DND-41 (cell line): ENCODE results near the gene CARMIL1.

Experiments used
- ATAC-seq: fragments of 200-7000 bp; cut with Tn5 transposase; 3 replicates; pipeline ENCODE4 v1.9.1; 2021; ENCODE audit warnings: low read depth; ENCODE audit not compliant: insufficient read depth
- DNase-seq: peaks from one replicate; pipeline ENCODE4 v3.0.0-alpha.2; 2020
- H2AFZ ChIP-seq: 2 replicates; pipeline ENCODE4 v1.6.0; 2012; ENCODE audit warnings: low read depth, low read length
- H3K27ac ChIP-seq: 2 replicates; pipeline ENCODE4 v1.5.1; 2012; ENCODE audit warnings: low read length, inconsistent platforms
- H3K27me3 ChIP-seq: fragments of 200-600 bp; sonication (generic); 2 replicates; pipeline ENCODE4 v1.6.0; 2012; ENCODE audit warnings: low read length, mild to moderate bottlenecking, inconsistent platforms; ENCODE audit not compliant: insufficient read depth, poor library complexity
- H3K36me3 ChIP-seq: 2 replicates; pipeline ENCODE4 v1.5.1; 2012; ENCODE audit warnings: low read length, inconsistent platforms; ENCODE audit not compliant: insufficient read depth
- H3K4me1 ChIP-seq: 2 replicates; pipeline ENCODE4 v1.5.1; 2012; ENCODE audit warnings: mild to moderate bottlenecking, low read length; ENCODE audit not compliant: insufficient read depth
- H3K4me2 ChIP-seq: 2 replicates; pipeline ENCODE4 v1.6.0; 2012; ENCODE audit warnings: mild to moderate bottlenecking, moderate library complexity, low read length, inconsistent platforms; ENCODE audit not compliant: insufficient read depth
- H3K4me3 ChIP-seq, 2 experiments: fragments of 200-600 bp in 1 of 2; shearing (Covaris generic) in 1 of 2; 2 replicates each; pipeline ENCODE4 v1.5.1; 2012 to 2016; ENCODE audit warnings: inconsistent platforms in 2 of 2, low read length in 2 of 2, mild to moderate bottlenecking in 2 of 2, low read depth in 1 of 2, moderate library complexity in 1 of 2
- H3K79me2 ChIP-seq: 2 replicates; pipeline ENCODE4 v1.6.0; 2012; ENCODE audit warnings: low read length, inconsistent platforms; ENCODE audit not compliant: insufficient read depth
- H3K9ac ChIP-seq: 2 replicates; pipeline ENCODE4 v1.6.0; 2012; ENCODE audit warnings: low read depth, mild to moderate bottlenecking, inconsistent platforms, low read length, moderate library complexity
- H3K9me3 ChIP-seq: 2 replicates; pipeline ENCODE4 v1.5.1; 2012; ENCODE audit warnings: low read length, moderate library complexity, mild to moderate bottlenecking, inconsistent platforms; ENCODE audit not compliant: insufficient read depth, severe bottlenecking
- H4K20me1 ChIP-seq: 2 replicates; pipeline ENCODE4 v1.6.0; 2012; ENCODE audit warnings: low read length; ENCODE audit not compliant: insufficient read depth
- EZH2 ChIP-seq: IDR thresholded peaks from 3 replicates; pipeline ENCODE4 v1.6.1; 2012; ENCODE audit warnings: borderline replicate concordance, low read depth, mild to moderate bottlenecking, moderate library complexity, low read length, inconsistent platforms; ENCODE audit not compliant: severe bottlenecking
- TF ChIP-seq, protein P1 (sequence below): IDR thresholded peaks from 2 replicates; pipeline ENCODE4 v1.5.1; 2012; ENCODE audit warnings: borderline replicate concordance, low read length, moderate library complexity, mild to moderate bottlenecking; ENCODE audit not compliant: poor library complexity, severe bottlenecking; ENCODE audit errors: extremely low read depth

Gene CARMIL1

DNA sequence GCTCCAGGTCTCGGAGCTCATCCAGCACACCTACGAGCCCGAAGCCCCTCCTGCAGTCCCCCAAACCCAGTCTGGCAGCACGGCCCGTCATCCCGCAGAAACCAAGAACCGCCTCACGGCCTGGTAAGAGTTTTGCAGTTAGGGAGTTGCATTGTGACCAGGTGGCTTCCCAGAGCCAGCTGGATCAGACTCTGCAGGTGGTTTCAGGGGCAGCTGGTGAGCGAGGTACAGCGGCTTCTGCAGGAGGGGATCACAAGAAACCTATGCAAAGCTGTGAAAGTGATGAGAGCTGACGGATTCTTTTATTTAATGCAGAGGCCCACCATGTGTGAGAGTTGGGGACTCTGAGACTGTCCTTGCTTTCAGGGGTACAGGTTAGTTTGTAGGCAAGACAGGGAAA is 327.0 kb downstream of the CARMIL1 start:
- Histone ChIP-seq H4K20me1 (no peaks in the 10 kb centered on the region), H3K27ac (no peak overlapping the region), H3K36me3 (no peaks in the 10 kb centered on the region), H3K9ac (no peak overlapping the region), H3K9me3 (no peaks in the 10 kb centered on the region), H2AFZ (no peak overlapping the region), H3K79me2 (no peaks in the 10 kb centered on the region), H3K4me1 (no peaks in the 10 kb centered on the region), H3K4me2 (no peak overlapping the region), H3K27me3 (peaks cover 14% of the 10 kb centered on the region), H3K4me3 (no peak overlapping the region)
- no peak for DNase-seq
- no peak for ATAC-seq
- TF ChIP-seq, protein P1, sequence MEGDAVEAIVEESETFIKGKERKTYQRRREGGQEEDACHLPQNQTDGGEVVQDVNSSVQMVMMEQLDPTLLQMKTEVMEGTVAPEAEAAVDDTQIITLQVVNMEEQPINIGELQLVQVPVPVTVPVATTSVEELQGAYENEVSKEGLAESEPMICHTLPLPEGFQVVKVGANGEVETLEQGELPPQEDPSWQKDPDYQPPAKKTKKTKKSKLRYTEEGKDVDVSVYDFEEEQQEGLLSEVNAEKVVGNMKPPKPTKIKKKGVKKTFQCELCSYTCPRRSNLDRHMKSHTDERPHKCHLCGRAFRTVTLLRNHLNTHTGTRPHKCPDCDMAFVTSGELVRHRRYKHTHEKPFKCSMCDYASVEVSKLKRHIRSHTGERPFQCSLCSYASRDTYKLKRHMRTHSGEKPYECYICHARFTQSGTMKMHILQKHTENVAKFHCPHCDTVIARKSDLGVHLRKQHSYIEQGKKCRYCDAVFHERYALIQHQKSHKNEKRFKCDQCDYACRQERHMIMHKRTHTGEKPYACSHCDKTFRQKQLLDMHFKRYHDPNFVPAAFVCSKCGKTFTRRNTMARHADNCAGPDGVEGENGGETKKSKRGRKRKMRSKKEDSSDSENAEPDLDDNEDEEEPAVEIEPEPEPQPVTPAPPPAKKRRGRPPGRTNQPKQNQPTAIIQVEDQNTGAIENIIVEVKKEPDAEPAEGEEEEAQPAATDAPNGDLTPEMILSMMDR: no peak
- TF ChIP-seq EZH2: no peak

DNA sequence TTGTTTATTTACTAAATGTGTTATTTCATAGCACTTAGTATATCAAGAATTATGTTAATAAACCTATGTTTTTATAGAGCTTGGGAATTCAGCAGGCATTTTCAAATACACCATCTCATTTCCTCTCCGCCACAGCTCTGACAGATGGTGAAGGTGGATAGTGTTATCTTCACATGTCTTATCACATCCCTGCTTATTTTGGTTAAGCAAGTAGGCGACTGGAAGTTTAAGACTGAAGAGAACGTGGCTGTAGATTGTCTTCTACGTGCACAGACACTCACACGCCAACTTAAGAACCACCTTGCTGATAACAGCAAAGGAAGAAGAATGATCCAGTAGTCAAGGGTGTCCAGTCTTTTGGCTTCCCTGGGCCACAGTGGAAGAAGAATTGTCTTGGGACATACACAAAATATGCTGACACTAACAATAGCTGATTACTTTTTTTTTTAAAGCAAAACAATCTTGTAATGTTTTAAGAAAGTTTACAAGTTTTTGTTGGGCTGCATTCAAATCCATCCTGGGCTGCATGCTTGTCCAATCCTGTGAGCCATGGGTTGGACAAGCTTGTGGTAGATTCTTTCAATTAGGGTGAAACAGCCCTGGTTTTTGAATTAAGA is 329.5 kb downstream of the CARMIL1 start:
- DNase-seq: no peak
- no peak overlapping the region for H3K4me2 ChIP-seq
- no peaks in the 10 kb centered on the region for H3K79me2 ChIP-seq
- H4K20me1 ChIP-seq: no peaks in the 10 kb centered on the region
- H3K9me3 ChIP-seq: no peaks in the 10 kb centered on the region
- H2AFZ ChIP-seq: no peak overlapping the region; the same call in 1 of the 2 replicates
- H3K27me3 ChIP-seq: peaks cover 18% of the 10 kb centered on the region
- H3K9ac ChIP-seq: no peak overlapping the region
- H3K27ac ChIP-seq: no peak overlapping the region
- TF ChIP-seq, protein P1: no peak
- TF ChIP-seq EZH2: no peak
- no peak overlapping the region for H3K4me3 ChIP-seq
- H3K36me3 ChIP-seq: no peaks in the 10 kb centered on the region
- H3K4me1 ChIP-seq: no peaks in the 10 kb centered on the region
- no peak for ATAC-seq

DNA sequence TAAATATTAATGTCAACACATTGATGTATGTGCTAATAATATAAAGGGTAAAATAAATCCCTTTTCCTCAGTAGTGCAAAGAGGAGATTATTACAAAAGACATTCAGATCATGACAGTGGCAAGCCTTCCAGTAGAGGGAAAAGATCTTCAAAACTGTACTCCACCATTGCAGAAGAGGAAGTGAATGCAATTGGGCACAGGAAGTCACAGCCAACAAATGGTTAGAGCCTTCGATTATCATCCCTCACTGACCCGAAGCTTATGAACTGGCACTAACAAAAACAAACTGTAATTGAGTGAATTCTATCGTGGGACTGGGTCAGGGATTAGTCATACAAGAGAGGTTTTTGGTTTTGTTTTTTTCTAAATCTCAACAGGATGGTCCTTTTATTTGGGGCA is 333.5 kb downstream of the CARMIL1 start:
- Histone ChIP-seq H3K9ac (no peak overlapping the region), H3K4me3 (no peak overlapping the region), H4K20me1 (no peaks in the 10 kb centered on the region), H3K36me3 (no peaks in the 10 kb centered on the region), H3K9me3 (no peaks in the 10 kb centered on the region), H3K4me1 (no peaks in the 10 kb centered on the region), H3K27ac (no peak overlapping the region), H3K27me3 (peaks cover 20% of the 10 kb centered on the region), H2AFZ (no peak overlapping the region), H3K79me2 (no peaks in the 10 kb centered on the region), H3K4me2 (no peak overlapping the region)
- TF ChIP-seq EZH2: no peak
- TF ChIP-seq, protein P1: no peak
- ATAC-seq (no peak), DNase-seq (no peak)

DNA sequence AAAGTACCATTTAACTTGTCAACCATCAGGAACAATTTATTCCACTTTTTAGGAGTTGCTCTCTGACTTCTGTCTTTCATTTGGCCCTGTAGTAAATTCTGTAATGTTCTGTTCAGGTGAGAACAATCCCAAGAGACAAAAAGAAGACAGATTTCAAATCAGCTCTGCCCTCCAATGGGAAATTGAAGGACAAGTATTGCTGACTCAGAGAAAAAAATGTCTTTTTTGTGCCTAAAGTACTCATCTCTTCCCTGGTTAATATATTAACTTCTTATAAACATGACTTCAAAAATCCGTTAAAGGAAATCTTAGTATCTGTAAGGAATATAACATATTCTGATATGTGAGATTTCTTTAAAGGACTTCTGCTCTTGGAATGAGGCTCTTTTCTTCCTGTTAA is 334.2 kb downstream of the CARMIL1 start:
- no peaks in the 10 kb centered on the region for H4K20me1 ChIP-seq
- no peak overlapping the region for H3K9ac ChIP-seq
- peaks cover 20% of the 10 kb centered on the region for H3K27me3 ChIP-seq
- no peak overlapping the region for H3K4me3 ChIP-seq
- H3K79me2 ChIP-seq: no peaks in the 10 kb centered on the region
- H3K9me3 ChIP-seq: no peaks in the 10 kb centered on the region
- ATAC-seq (no peak), DNase-seq (no peak)
- H3K4me2 ChIP-seq: no peak overlapping the region
- H3K36me3 ChIP-seq: no peaks in the 10 kb centered on the region
- TF ChIP-seq EZH2: no peak
- TF ChIP-seq, protein P1: no peak
- H3K27ac ChIP-seq: no peak overlapping the region
- H2AFZ ChIP-seq: no peak overlapping the region
- no peaks in the 10 kb centered on the region for H3K4me1 ChIP-seq
